SK-N-SH (cell line): ENCODE results near the gene ADD1.

ENCODE experiments used
- CTCF ChIP-seq: fragments of 200-600 bp; sonication (generic); IDR thresholded peaks from 2 replicates; pipeline ENCODE4 v1.6.1; 2017; ENCODE audit warnings: antibody characterized with exemption, mild to moderate bottlenecking, moderate library complexity
- EP300 ChIP-seq, 2 experiments: IDR thresholded peaks; 2 replicates each; pipeline versions ENCODE4 v1.4.0 to v1.6.1; 2012; ENCODE audit warnings: borderline replicate concordance in 1 of 2, low read depth in 1 of 2, low read length in 1 of 2
- IRF3 ChIP-seq: fragments of 150-350 bp; IDR thresholded peaks from 2 replicates; pipeline ENCODE4 v1.6.1; 2016; ENCODE audit warnings: mild to moderate bottlenecking, low read depth, low read length

GRCh38 chr4:2858451-2859217, 15.0 kb downstream of the ADD1 start:
- TF ChIP-seq EP300 (IDR thresholded peaks at IDR 0.05; ENCODE audit: borderline replicate concordance in 1 of 2, low read depth in 1 of 2, low read length in 1 of 2) (no peak), IRF3 (no peak), CTCF (no peak)
